ENCODE data around the gene IKZF2. TPM values are rescaled to one million over a fixed set of nuclear protein-coding genes. Genes with fewer than 3 reads are reported as not detected.

The IKZF2 gene
- total and polyA plus RNA-seq, 2 of the 4 experiments (the other 2 are of a cell fraction), result 2.1 to 25.5 TPM

DNA sequence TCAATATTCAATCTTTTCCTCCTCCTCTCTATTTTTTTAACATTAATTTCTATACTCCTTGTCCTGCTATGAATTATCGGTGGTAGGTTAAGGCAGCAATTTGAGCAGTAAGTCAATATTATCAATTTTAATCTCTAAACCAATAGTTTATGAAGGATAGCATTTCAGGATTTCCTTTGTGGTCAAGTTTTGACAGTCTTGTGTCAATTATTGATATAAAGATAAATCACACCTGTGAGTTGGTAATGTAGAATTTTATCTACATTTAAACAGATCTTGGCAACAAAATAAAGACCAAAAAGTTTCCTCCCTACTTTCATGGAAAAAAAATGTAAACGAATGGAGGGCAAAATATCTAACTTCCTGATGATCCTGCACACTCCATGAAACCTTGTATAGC is 87.3 kb downstream of the IKZF2 start:
- Histone ChIP-seq H4K91ac (ENCODE audit: insufficient read depth, low read depth, low read length) (no peak overlapping the region), H3K18ac (ENCODE audit: low read depth, low read length) (no peak overlapping the region), H2BK20ac (ENCODE audit: low read depth, low read length) (no peak overlapping the region), H3K9me3 (ENCODE audit: control insufficient read depth, insufficient read depth, low read length) (no peaks in the 10 kb centered on the region), H3K36me3 (ENCODE audit: control insufficient read depth, insufficient read depth, low read length) (no peaks in the 10 kb centered on the region), H2BK120ac (ENCODE audit: low read depth, low read length) (no peak overlapping the region), H3K27me3 (ENCODE audit: control insufficient read depth, insufficient read depth, low read length) (no peaks in the 10 kb centered on the region), H3K23ac (ENCODE audit: low read depth, low read length) (no peak overlapping the region), H2AFZ (replicated peaks; ENCODE audit: low read length, poor library complexity) (no peak overlapping the region), H3K27ac (ENCODE audit: insufficient read depth, low read length) (no peak overlapping the region), H3K9ac (ENCODE audit: low read depth, low read length) (no peak overlapping the region), H2AK5ac (ENCODE audit: low read depth, low read length) (no peak overlapping the region), H4K5ac (ENCODE audit: low read depth, low read length) (no peak overlapping the region), H3K4me2 (ENCODE audit: low read depth, low read length) (no peak overlapping the region), H4K8ac (ENCODE audit: low read depth in 2 of 2, low read length in 2 of 2) (no peak overlapping the region), H3K56ac (ENCODE audit: extremely low read depth, insufficient read depth, low read length) (no peak overlapping the region), H4K20me1 (ENCODE audit: insufficient read depth, low read length) (no peaks in the 10 kb centered on the region), H3K79me1 (ENCODE audit: low read depth in 1 of 2, low read length in 2 of 2) (peaks cover 0 to 7% of the 10 kb centered on the region in 2 experiments; a peak in 1 of 4 replicates), H2BK5ac (ENCODE audit: low read depth, low read length, poor library complexity, severe bottlenecking) (no peak overlapping the region), H3K4me1 (ENCODE audit: control insufficient read depth, insufficient read depth, low read length) (peaks cover 3% of the 10 kb centered on the region; the same call in 1 of the 2 replicates), H2BK15ac (ENCODE audit: low read depth, low read length) (no peak overlapping the region), H3K4ac (ENCODE audit: low read depth, low read length) (no peak overlapping the region), H3K9me1 (ENCODE audit: insufficient read depth, low read length) (no peaks in the 10 kb centered on the region; the same call in 1 of the 2 replicates), H3K4me3 (ENCODE audit: insufficient read depth, low read depth, low read length) (no peak overlapping the region), H2AK9ac (replicated peaks; ENCODE audit: low read depth, low read length, poor library complexity) (no peak overlapping the region), H3K14ac (replicated peaks; ENCODE audit: low read depth, low read length) (no peak overlapping the region)
- ChIA-PET CTCF (no interaction called here), POLR2A (ENCODE audit: unreplicated experiment) (no interaction called here)
- intact Hi-C loops (cut with micrococcal nuclease) (no loop called here), dilution Hi-C loops (cut with HindIII; ENCODE audit: low sequenced_read_pairs, unreplicated experiment) (no loop called here), in situ Hi-C loops (cut with MboI; ENCODE audit: low sequenced_read_pairs) (no loop called here)
- TF ChIP-seq RAD21 (IDR thresholded peaks at IDR 0.05; ENCODE audit: low read length), result no peak
- TF ChIP-seq SMC3 (IDR thresholded peaks at IDR 0.05; ENCODE audit: low read depth, low read length), result no peak
- no peak for TF ChIP-seq FOS (IDR thresholded peaks at IDR 0.05; ENCODE audit: low read depth, low read length)
- TF ChIP-seq, protein P1, sequence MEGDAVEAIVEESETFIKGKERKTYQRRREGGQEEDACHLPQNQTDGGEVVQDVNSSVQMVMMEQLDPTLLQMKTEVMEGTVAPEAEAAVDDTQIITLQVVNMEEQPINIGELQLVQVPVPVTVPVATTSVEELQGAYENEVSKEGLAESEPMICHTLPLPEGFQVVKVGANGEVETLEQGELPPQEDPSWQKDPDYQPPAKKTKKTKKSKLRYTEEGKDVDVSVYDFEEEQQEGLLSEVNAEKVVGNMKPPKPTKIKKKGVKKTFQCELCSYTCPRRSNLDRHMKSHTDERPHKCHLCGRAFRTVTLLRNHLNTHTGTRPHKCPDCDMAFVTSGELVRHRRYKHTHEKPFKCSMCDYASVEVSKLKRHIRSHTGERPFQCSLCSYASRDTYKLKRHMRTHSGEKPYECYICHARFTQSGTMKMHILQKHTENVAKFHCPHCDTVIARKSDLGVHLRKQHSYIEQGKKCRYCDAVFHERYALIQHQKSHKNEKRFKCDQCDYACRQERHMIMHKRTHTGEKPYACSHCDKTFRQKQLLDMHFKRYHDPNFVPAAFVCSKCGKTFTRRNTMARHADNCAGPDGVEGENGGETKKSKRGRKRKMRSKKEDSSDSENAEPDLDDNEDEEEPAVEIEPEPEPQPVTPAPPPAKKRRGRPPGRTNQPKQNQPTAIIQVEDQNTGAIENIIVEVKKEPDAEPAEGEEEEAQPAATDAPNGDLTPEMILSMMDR (conservative IDR thresholded peaks at IDR 0.05; ENCODE audit: low read depth, low read length), result no peak
- TF ChIP-seq MAZ (IDR thresholded peaks at IDR 0.05; ENCODE audit: borderline replicate concordance, low read depth, low read length), result no peak
- no peak for TF ChIP-seq RFX5 (IDR thresholded peaks at IDR 0.05; ENCODE audit: low read depth, low read length)
- no peak for TF ChIP-seq CHD1 (IDR thresholded peaks at IDR 0.05; ENCODE audit: low read depth, low read length)
- TF ChIP-seq POLR2A (IDR thresholded peaks at IDR 0.05; ENCODE audit: low read depth, low read length), result no peak
- TF ChIP-seq NFE2L2 (IDR thresholded peaks at IDR 0.05; ENCODE audit: low read depth, low read length), result no peak
- no peak for TF ChIP-seq CEBPB (IDR thresholded peaks at IDR 0.05; ENCODE audit: low read depth, low read length)
- no peak for ATAC-seq (ENCODE audit: low read depth)
- WGBS, 2 experiments (ENCODE audit: extremely low coverage in 2 of 2, insufficient read length in 1 of 2), result no CpG with 5 or more reads among the region's 2 CpGs
- BruUV-seq (replicated peaks), result no TSS peak
- no peak for DNase-seq

Measured in IMR-90 (cell line).